Tibial nerve (tissue), 4 donors: ENCODE measurements around the gene SPOCK1. TPM values are rescaled to one million over a fixed set of nuclear protein-coding genes. Genes with fewer than 3 reads are reported as not detected.

Experiments used
- DNase-seq, 2 donors: peaks; one replicate each; pipeline ENCODE4 v3.0.0-alpha.2; 2019; ENCODE audit warnings: low spot score in 2 of 2
- H3K27ac ChIP-seq, 4 donors: fragments of 200-600 bp; sonication (generic) in 3 of 4; one replicate each; pipeline ENCODE4 v1.5.1; 2017 to 2019; ENCODE audit warnings: mild to moderate bottlenecking in 1 of 4
- H3K27me3 ChIP-seq, 2 donors: fragments of 200-600 bp; sonication (generic) in 1 of 2; one replicate each; pipeline versions ENCODE4 v1.5.1 to v1.6.0; 2017 to 2019
- H3K36me3 ChIP-seq, 3 donors: fragments of 200-600 bp; sonication (generic); one replicate each; pipeline ENCODE4 v1.5.1; 2018 to 2019
- H3K4me1 ChIP-seq, 4 donors: fragments of 200-600 bp; sonication (generic) in 3 of 4; one replicate each; pipeline ENCODE4 v1.5.1; 2017 to 2019
- H3K4me3 ChIP-seq, 4 donors: fragments of 200-600 bp; sonication (generic) in 3 of 4; one replicate each; pipeline ENCODE4 v1.5.1; 2017 to 2019; ENCODE audit warnings: mild to moderate bottlenecking in 1 of 4, moderate library complexity in 1 of 4
- H3K9me3 ChIP-seq, 4 donors: fragments of 200-600 bp; sonication (generic) in 3 of 4; one replicate each; pipeline ENCODE4 v1.5.1; 2017 to 2019
- CTCF ChIP-seq, 5 experiments: fragments of 200-600 bp in 3 of 5; fragments of 450-650 bp in 2 of 5; sonication (generic) in 3 of 5; IDR thresholded peaks; one replicate each; pipeline ENCODE4 v1.5.1; 2016 to 2019; ENCODE audit warnings: antibody characterized with exemption in 5 of 5, mild to moderate bottlenecking in 3 of 5, moderate library complexity in 2 of 5
- EP300 ChIP-seq, 2 donors: sonication (generic); formaldehyde crosslinking; IDR thresholded peaks; one replicate each; pipeline ENCODE4 v1.6.1; 2017; ENCODE audit warnings: antibody characterized with exemption in 2 of 2, mild to moderate bottlenecking in 1 of 2
- POLR2A ChIP-seq, 2 donors: fragments of 450-650 bp; IDR thresholded peaks; one replicate each; pipeline ENCODE4 v1.6.1; 2017; ENCODE audit warnings: antibody characterized with exemption in 2 of 2, mild to moderate bottlenecking in 2 of 2, moderate library complexity in 2 of 2
- WGBS, 2 donors: methylation state at CpG; one replicate each; pipeline ENCODE4 v1.1.5; 2018; 5-methylcytosine and 5-hydroxymethylcytosine counted together
- total RNA-seq, 4 donors: library from RNA; depleted of rRNA; stranded (reverse); fragments of >200 nt; gene quantifications; one replicate each; pipeline ENCODE4 v1.1.0, GENCODE V29; 2016

The SPOCK1 gene
- total RNA-seq, 4 donors from 2014 or later = 39.8 to 119 (median 73.1) TPM

GRCh38 chr5:137315534-137316345 is 183.4 kb downstream of the SPOCK1 start:
- Histone ChIP-seq H3K4me3 (no peak overlapping the region), H3K27me3 (no peaks in the 10 kb centered on the region), H3K4me1 (peaks cover 0 to 23% (median 0%) of the 10 kb centered on the region in 4 donors), H3K36me3 (no peaks in the 10 kb centered on the region), H3K9me3 (no peaks in the 10 kb centered on the region), H3K27ac (peak overlapping the region in 1 of 4 donors; percentile 45)
- TF ChIP-seq CTCF (IDR thresholded peaks at IDR 0.05) (no peak), EP300 (IDR thresholded peaks at IDR 0.05) (peak in 1 of 2 donors; percentile 60)
- 79 to 86% methylated on average over 8 of the region's 8 CpGs for WGBS, 2 donors
- peak in 1 of 2 donors; percentile 64 for DNase-seq

- Histone ChIP-seq H3K4me3 (no peak overlapping the region), H3K27ac (no peak overlapping the region), H3K27me3 (no peaks in the 10 kb centered on the region), H3K4me1 (peaks cover 0 to 18% (median 0%) of the 10 kb centered on the region in 4 donors), H3K9me3 (no peaks in the 10 kb centered on the region), H3K36me3 (no peaks in the 10 kb centered on the region)
- no peak for DNase-seq
- TF ChIP-seq POLR2A (IDR thresholded peaks at IDR 0.05) = no peak
- TF ChIP-seq EP300 (IDR thresholded peaks at IDR 0.05) = no peak
- TF ChIP-seq CTCF (IDR thresholded peaks at IDR 0.05) = no peak
- WGBS, 2 donors = 85 to 100% methylated on average over 2 of the region's 2 CpGs
These were observed 184.0 kb downstream of the SPOCK1 start for GRCh38 chr5:137315109-137315508.

GRCh38 chr5:137313526-137314175 is 185.5 kb downstream of the SPOCK1 start:
- Histone ChIP-seq H3K36me3 (no peaks in the 10 kb centered on the region), H3K4me3 (no peak overlapping the region), H3K4me1 (peaks cover 0 to 16% (median 0%) of the 10 kb centered on the region in 4 donors), H3K27me3 (no peaks in the 10 kb centered on the region), H3K27ac (no peak overlapping the region), H3K9me3 (no peaks in the 10 kb centered on the region)
- no peak for DNase-seq
- WGBS, 2 donors = 69 to 71% methylated on average over 2 of the region's 2 CpGs
- TF ChIP-seq POLR2A (IDR thresholded peaks at IDR 0.05) (no peak), EP300 (IDR thresholded peaks at IDR 0.05) (no peak), CTCF (IDR thresholded peaks at IDR 0.05) (no peak)

- no peak for DNase-seq
- peaks cover 0 to 21% (median 0%) of the 10 kb centered on the region in 4 donors for H3K4me1 ChIP-seq
- no peaks in the 10 kb centered on the region for H3K36me3 ChIP-seq
- no peaks in the 10 kb centered on the region for H3K9me3 ChIP-seq
- no peak overlapping the region for H3K27ac ChIP-seq
- WGBS, 2 donors = 86 to 93% methylated on average over 2 of the region's 2 CpGs
- no peak overlapping the region for H3K4me3 ChIP-seq
- TF ChIP-seq POLR2A (IDR thresholded peaks at IDR 0.05) (no peak), CTCF (IDR thresholded peaks at IDR 0.05) (no peak), EP300 (IDR thresholded peaks at IDR 0.05) (no peak)
- H3K27me3 ChIP-seq = no peaks in the 10 kb centered on the region
These were observed 187.1 kb downstream of the SPOCK1 start for GRCh38 chr5:137312011-137312410.
